ENCODE data around the gene RRM2. TPM values are rescaled to one million over a fixed set of nuclear protein-coding genes. Genes with fewer than 3 reads are reported as not detected.

Gene RRM2
- total and polyA plus RNA-seq, 8 donors: 1.2 to 30.3 (median 12.8) TPM

- intact Hi-C loops (cut with DNase I; ENCODE audit: low total_unique reads): no loop called here
- Histone ChIP-seq H3K27me3 (no peaks in the 10 kb centered on the region), H3K27ac (no peak overlapping the region), H3K9me3 (no peaks in the 10 kb centered on the region), H3K4me3 (no peak overlapping the region), H3K36me3 (no peaks in the 10 kb centered on the region), H3K4me1 (peaks cover 0 to 5% (median 0%) of the 10 kb centered on the region in 4 donors)
- DNase-seq: no peak
- no peak for TF ChIP-seq EP300 (IDR thresholded peaks at IDR 0.05)
- no peak for TF ChIP-seq POLR2A (IDR thresholded peaks at IDR 0.05)
- TF ChIP-seq POLR2AphosphoS5 (IDR thresholded peaks at IDR 0.05): no peak
- TF ChIP-seq CTCF (IDR thresholded peaks at IDR 0.05): no peak
- 85 to 90% (median 87%) methylated on average over 7 of the region's 7 CpGs for WGBS, 5 donors
Observed at GRCh38 chr2:10180229-10180628, 57.7 kb downstream of the RRM2 start.

Small RNAs within 50 kb of the gene (small RNA-seq; reads per million reads assigned to genes)
- gene RF00410: 0 reads per million in 4 donors
- 0 reads per million in 4 donors for gene RF00568

Other genes with a start within 250 kb of the RRM2 start
- 1 to 10 TPM in 4 of 5 donors, under 1 TPM in 1; 0.89 to 5.8 (median 4.5) TPM for gene GRHL1, start 171.0 kb upstream of the RRM2 start, total RNA-seq
- 10 to 100 TPM in 1 of 3 donors, 1 to 10 TPM in 2; 1.7 to 16.5 (median 2.0) TPM for gene GRHL1, start 171.0 kb upstream of the RRM2 start, polyA plus RNA-seq
- 10 to 100 TPM in 3 of 5 donors, 1 to 10 TPM in 2; 4.1 to 21.6 (median 17.1) TPM for gene KLF11, start 79.2 kb upstream of the RRM2 start, total RNA-seq
- 10 to 100 TPM in 1 of 3 donors, 1 to 10 TPM in 2; 4.2 to 19.6 (median 7.0) TPM for gene KLF11, start 79.2 kb upstream of the RRM2 start, polyA plus RNA-seq
- 10 to 100 TPM in 2 of 5 donors, 1 to 10 TPM in 2, not detected in 1; 3.5 to 33.8 (median 9.1) TPM for gene CYS1, start 42.3 kb upstream of the RRM2 start, total RNA-seq
- gene CYS1, start 42.3 kb upstream of the RRM2 start, polyA plus RNA-seq: 1 to 10 TPM; 1.1 to 5.8 (median 2.4) TPM
- gene HPCAL1, start 180.2 kb downstream of the RRM2 start, total RNA-seq: 100 to 1,000 TPM in 2 of 5 donors, 10 to 100 TPM in 3; 14.0 to 571 (median 89.3) TPM
- gene HPCAL1, start 180.2 kb downstream of the RRM2 start, polyA plus RNA-seq: 10 to 100 TPM; 46.4 to 97.9 (median 81.6) TPM

Data from stomach (tissue), 9 donors.